ENCODE measurements around the gene TUBB2A. TPM values are rescaled to one million over a fixed set of nuclear protein-coding genes. Genes with fewer than 3 reads are reported as not detected.

The TUBB2A gene
- total and polyA plus RNA-seq, 10 of the 15 experiments (the other 5 are each of a cell fraction or from before 2014, with no cell fraction given) = 2.2 to 49.5 (median 31.3) TPM

GRCh38 chr6:3159805-3160781 is 2.7 kb upstream of the TUBB2A start (continued):
- TF ChIP-seq ZBTB40 (IDR thresholded peaks at IDR 0.05; ENCODE audit: borderline replicate concordance) (no peak), CHD1 (IDR thresholded peaks at IDR 0.05; ENCODE audit: low read depth, low read length) (no peak), FOS (IDR thresholded peaks at IDR 0.05; ENCODE audit: borderline replicate concordance, extremely low read depth, insufficient read length) (no peak), ASH2L (IDR thresholded peaks at IDR 0.05; ENCODE audit: borderline replicate concordance, low read depth) (no peak), TCF12 (IDR thresholded peaks at IDR 0.05; ENCODE audit: low read depth, low read length) (no peak), CEBPB (IDR thresholded peaks at IDR 0.05; ENCODE audit: borderline replicate concordance in 1 of 2, low read depth in 2 of 2, low read length in 2 of 2) (no peak), YY1 (IDR thresholded peaks at IDR 0.05; ENCODE audit: low read depth, low read length) (no peak), SREBF1 (IDR thresholded peaks at IDR 0.05; ENCODE audit: low read length) (no peak), NR2C1 (IDR thresholded peaks at IDR 0.05) (no peak), MXI1 (IDR thresholded peaks at IDR 0.05; ENCODE audit: low read depth, low read length) (no peak), POLR2A (IDR thresholded peaks at IDR 0.05; ENCODE audit: low read depth, low read length) (no peak), HCFC1 (IDR thresholded peaks at IDR 0.05; ENCODE audit: low read length) (no peak), STAT3 (IDR thresholded peaks at IDR 0.05; ENCODE audit: low read depth, low read length) (no peak)

Measured in GM12878 (cell line).